ENCODE data around the gene NDUFA13.
A peak's percentile ranks its signal among the peaks of the same experiment; 100 is the strongest.
"Not testable (repeated sequence)": the region's sequence is repeated elsewhere in the genome, so short reads cannot be mapped to it uniquely, and the experiment has no call there.

Gene NDUFA13

GRCh38 chr19:19515642-19516519, at the start of gene NDUFA13:
TSS of gene NDUFA13 (plus strand) at chr19:19516225. CDS start at chr19:19516239, 14 bp downstream.
- peaks cover 33% of the 10 kb centered on the region for H3K4me1 Mint-ChIP-seq
- H3K36me3 Mint-ChIP-seq (ENCODE audit: low read depth), result peaks cover 20% of the 10 kb centered on the region
- ATAC-seq (peak; percentile 92), DNase-seq (peak; percentile 95)
- H3K9me3 Mint-ChIP-seq, result no peaks in the 10 kb centered on the region
- peak within 1 kb of the TSS; percentile 92 for H3K4me3 Mint-ChIP-seq
- H3K27ac Mint-ChIP-seq, result peak within 1 kb of the TSS; percentile 92
- no peaks in the 10 kb centered on the region for H3K27me3 Mint-ChIP-seq

- ATAC-seq, result no peak
- no peak for DNase-seq
- peaks cover 25% of the 10 kb centered on the region for H3K9me3 Mint-ChIP-seq
- H3K36me3 Mint-ChIP-seq (ENCODE audit: low read depth), result peaks cover 63% of the 10 kb centered on the region
- peaks cover 59% of the 10 kb centered on the region for H3K4me1 Mint-ChIP-seq
- no peaks in the 10 kb centered on the region for H3K27me3 Mint-ChIP-seq
- no peak overlapping the region for H3K4me3 Mint-ChIP-seq
- no peak overlapping the region for H3K27ac Mint-ChIP-seq
Observed at GRCh38 chr19:19468424-19469050, 47.5 kb upstream of the NDUFA13 start.

- no peak overlapping the region for H3K4me3 Mint-ChIP-seq
- no peaks in the 10 kb centered on the region for H3K27me3 Mint-ChIP-seq
- H3K36me3 Mint-ChIP-seq (ENCODE audit: low read depth), result peaks cover 62% of the 10 kb centered on the region
- no peak for ATAC-seq
- peak overlapping the region; percentile 10 for H3K27ac Mint-ChIP-seq
- peaks cover 63% of the 10 kb centered on the region for H3K4me1 Mint-ChIP-seq
- H3K9me3 Mint-ChIP-seq, result peaks cover 25% of the 10 kb centered on the region
- DNase-seq, result no peak
Observed at GRCh38 chr19:19470579-19470978, 45.4 kb upstream of the NDUFA13 start.

GRCh38 chr19:19471682-19472081, 44.3 kb upstream of the NDUFA13 start:
- H3K27me3 Mint-ChIP-seq, result no peaks in the 10 kb centered on the region
- no peak for DNase-seq
- H3K27ac Mint-ChIP-seq, result no peak overlapping the region
- H3K4me1 Mint-ChIP-seq, result peaks cover 70% of the 10 kb centered on the region
- no peak overlapping the region for H3K4me3 Mint-ChIP-seq
- peaks cover 54% of the 10 kb centered on the region for H3K36me3 Mint-ChIP-seq (ENCODE audit: low read depth)
- H3K9me3 Mint-ChIP-seq, result peaks cover 18% of the 10 kb centered on the region
- ATAC-seq, result no peak

- not testable (repeated sequence) for DNase-seq, H3K27me3 Mint-ChIP-seq, H3K4me3 Mint-ChIP-seq, ATAC-seq
- H3K27ac Mint-ChIP-seq, result peak overlapping the region; percentile 59
- peaks cover 16% of the 10 kb centered on the region for H3K9me3 Mint-ChIP-seq
- H3K4me1 Mint-ChIP-seq, result peaks cover 72% of the 10 kb centered on the region
- H3K36me3 Mint-ChIP-seq (ENCODE audit: low read depth), result peaks cover 50% of the 10 kb centered on the region
Observed at GRCh38 chr19:19472106-19472505, 43.9 kb upstream of the NDUFA13 start.

- peak overlapping the region; percentile 78 for H3K27ac Mint-ChIP-seq
- no peak for ATAC-seq
Observed at GRCh38 chr19:19475015-19475765, 40.8 kb upstream of the NDUFA13 start.

GRCh38 chr19:19475849-19476828, 39.9 kb upstream of the NDUFA13 start:
- DNase-seq (no peak), ATAC-seq (no peak)
- Mint-ChIP-seq H3K27me3 (no peaks in the 10 kb centered on the region), H3K36me3 (ENCODE audit: low read depth) (peaks cover 27% of the 10 kb centered on the region), H3K4me3 (no peak overlapping the region), H3K4me1 (peaks cover 87% of the 10 kb centered on the region), H3K27ac (peak overlapping the region; percentile 32), H3K9me3 (no peaks in the 10 kb centered on the region)

More at GRCh38 chr19:19475015-19475765, 40.8 kb upstream of the NDUFA13 start:
- Mint-ChIP-seq H3K4me3 (no peak overlapping the region), H3K36me3 (ENCODE audit: low read depth) (peaks cover 32% of the 10 kb centered on the region), H3K4me1 (peaks cover 85% of the 10 kb centered on the region), H3K9me3 (no peaks in the 10 kb centered on the region), H3K27me3 (no peaks in the 10 kb centered on the region)
- no peak for DNase-seq

GRCh38 chr19:19477705-19478383, 38.2 kb upstream of the NDUFA13 start:
- Mint-ChIP-seq H3K36me3 (ENCODE audit: low read depth) (peaks cover 21% of the 10 kb centered on the region), H3K4me3 (no peak overlapping the region), H3K27ac (peak overlapping the region; percentile 23), H3K27me3 (no peaks in the 10 kb centered on the region), H3K4me1 (peaks cover 77% of the 10 kb centered on the region), H3K9me3 (no peaks in the 10 kb centered on the region)
- ATAC-seq, result no peak
- no peak for DNase-seq

GRCh38 chr19:19480688-19481087, 35.3 kb upstream of the NDUFA13 start:
- H3K27me3 Mint-ChIP-seq, result no peaks in the 10 kb centered on the region
- peak overlapping the region; percentile 56 for H3K27ac Mint-ChIP-seq
- H3K4me1 Mint-ChIP-seq, result peaks cover 68% of the 10 kb centered on the region
- no peaks in the 10 kb centered on the region for H3K9me3 Mint-ChIP-seq
- DNase-seq, result no peak
- peaks cover 16% of the 10 kb centered on the region for H3K36me3 Mint-ChIP-seq (ENCODE audit: low read depth)
- no peak overlapping the region for H3K4me3 Mint-ChIP-seq
- peak; percentile 72 for ATAC-seq

GRCh38 chr19:19482809-19483596, 33.0 kb upstream of the NDUFA13 start:
- Mint-ChIP-seq H3K27ac (peak overlapping the region; percentile 44), H3K27me3 (no peaks in the 10 kb centered on the region), H3K4me3 (no peak overlapping the region), H3K4me1 (peaks cover 62% of the 10 kb centered on the region), H3K36me3 (ENCODE audit: low read depth) (peaks cover 15% of the 10 kb centered on the region), H3K9me3 (no peaks in the 10 kb centered on the region)
- ATAC-seq (no peak), DNase-seq (no peak)

GRCh38 chr19:19485161-19485997, 30.6 kb upstream of the NDUFA13 start:
- DNase-seq (no peak), ATAC-seq (no peak)
- Mint-ChIP-seq H3K4me3 (no peak overlapping the region), H3K9me3 (no peaks in the 10 kb centered on the region), H3K27me3 (no peaks in the 10 kb centered on the region), H3K27ac (peak overlapping the region; percentile 46), H3K36me3 (ENCODE audit: low read depth) (peaks cover 11% of the 10 kb centered on the region), H3K4me1 (peaks cover 70% of the 10 kb centered on the region)

- no peaks in the 10 kb centered on the region for H3K9me3 Mint-ChIP-seq
- no peaks in the 10 kb centered on the region for H3K27me3 Mint-ChIP-seq
- H3K4me3 Mint-ChIP-seq, result no peak overlapping the region
- peaks cover 14% of the 10 kb centered on the region for H3K36me3 Mint-ChIP-seq (ENCODE audit: low read depth)
- no peak for DNase-seq
- H3K27ac Mint-ChIP-seq, result peak overlapping the region; percentile 46
- no peak for ATAC-seq
- H3K4me1 Mint-ChIP-seq, result peaks cover 67% of the 10 kb centered on the region
Observed at GRCh38 chr19:19485998-19486290, 30.1 kb upstream of the NDUFA13 start.

Data from activated naive CD8-positive, alpha-beta T cell treated with anti-CD3 and anti-CD28 coated beads, Interleukin-2, amount 50 U/mL, for 24 hours (primary cell).